Smooth muscle cell (in vitro differentiated cells): ENCODE results near the gene GAL3ST2. TPM values are rescaled to one million over a fixed set of nuclear protein-coding genes. Genes with fewer than 3 reads are reported as not detected.

ENCODE experiments used
- DNase-seq: peaks from one replicate; lab custom pipeline; 2025; ENCODE audit not compliant: unreplicated experiment; lab: John Stamatoyannopoulos, UW
- H2AFZ ChIP-seq: fragments of 200-600 bp; sonication (generic); 2 replicates; pipeline ENCODE4 v1.6.0; 2016; ENCODE audit warnings: antibody characterized with exemption, low read depth, mild to moderate bottlenecking
- H3F3A ChIP-seq: fragments of 200-600 bp; sonication (generic); 2 replicates; pipeline ENCODE4 v1.6.0; 2017; ENCODE audit warnings: antibody characterized with exemption, low read depth
- H3K27ac ChIP-seq: fragments of 200-600 bp; sonication (generic); 2 replicates; pipeline ENCODE4 v1.5.1; 2016; ENCODE audit warnings: low read depth, mild to moderate bottlenecking
- H3K27me3 ChIP-seq: fragments of 200-600 bp; sonication (generic); 2 replicates; pipeline ENCODE4 v1.6.1; 2016; ENCODE audit warnings: low read depth, mild to moderate bottlenecking
- H3K36me3 ChIP-seq: fragments of 200-600 bp; sonication (generic); 2 replicates; pipeline ENCODE4 v1.5.1; 2016; ENCODE audit warnings: low read depth
- H3K4me1 ChIP-seq: fragments of 200-600 bp; sonication (generic); 2 replicates; pipeline ENCODE4 v1.5.1; 2016; ENCODE audit warnings: low read depth
- H3K4me2 ChIP-seq: fragments of 200-600 bp; sonication (generic); 2 replicates; pipeline ENCODE4 v1.6.0; 2016; ENCODE audit warnings: mild to moderate bottlenecking
- H3K4me3 ChIP-seq: fragments of 200-600 bp; sonication (generic); 2 replicates; pipeline ENCODE4 v1.5.1; 2016; ENCODE audit warnings: mild to moderate bottlenecking
- H3K79me2 ChIP-seq: fragments of 200-600 bp; sonication (generic); 2 replicates; pipeline ENCODE4 v1.6.0; 2016; ENCODE audit warnings: low read depth, mild to moderate bottlenecking
- H3K9ac ChIP-seq: fragments of 200-600 bp; sonication (generic); 2 replicates; pipeline ENCODE4 v1.6.0; 2016; ENCODE audit warnings: low read depth
- H3K9me3 ChIP-seq: fragments of 200-600 bp; sonication (generic); replicated peaks from 2 replicates; pipeline ENCODE4 v1.5.1; 2016; ENCODE audit warnings: low read depth
- H4K20me1 ChIP-seq: fragments of 200-600 bp; sonication (generic); 2 replicates; pipeline ENCODE4 v1.6.0; 2016; ENCODE audit warnings: low read depth
- WGBS: methylation state at CpG from one replicate; pipeline ENCODE4 v1.1.7; 2016; ENCODE audit warnings: low lambda C conversion rate; 5-methylcytosine and 5-hydroxymethylcytosine counted together
- polyA plus RNA-seq: library from polyadenylated mRNA; unstranded; fragments of >200 nt; fragmentation: Nextera tagmentation; extraction: Ambion mirVana; gene quantifications from 2 replicates; pipeline ENCODE4 v1.2.1, GENCODE V29; 2016
- total RNA-seq: library from RNA; depleted of rRNA; stranded (reverse); fragments of >200 nt; gene quantifications from 2 replicates; pipeline ENCODE4 v1.2.3, GENCODE V29; 2014
- TF ChIP-seq, protein P1 (sequence below): fragments of 200-600 bp; sonication (generic); IDR thresholded peaks from 2 replicates; pipeline ENCODE4 v1.5.1; 2017; ENCODE audit warnings: borderline replicate concordance, mild to moderate bottlenecking, antibody characterized with exemption; ENCODE audit not compliant: insufficient read depth, poor library complexity, severe bottlenecking

Gene GAL3ST2
- total and polyA plus RNA-seq, 2 experiments from 2014 or later, result 0.34 TPM; not detected in 1

DNA sequence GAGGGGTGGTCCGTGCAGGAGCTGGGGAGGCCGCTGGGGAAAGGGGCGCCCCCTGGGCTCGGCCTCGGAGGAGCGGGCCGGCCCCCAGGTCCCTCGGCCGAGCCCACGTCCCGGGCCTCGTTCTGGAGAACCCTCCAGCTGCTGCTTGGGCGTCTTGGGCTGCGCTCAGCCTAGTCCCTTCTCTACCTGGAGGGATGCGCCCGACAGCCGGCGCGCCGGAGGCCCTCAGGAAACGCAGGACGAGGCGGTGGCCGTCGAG, 42.5 kb upstream of the GAL3ST2 start:
- H3K9ac ChIP-seq, result no peak overlapping the region
- no peak overlapping the region for H2AFZ ChIP-seq
- no peaks in the 10 kb centered on the region for H3K27me3 ChIP-seq
- no peak overlapping the region for H3K27ac ChIP-seq
- no peaks in the 10 kb centered on the region for H3K79me2 ChIP-seq
- H3K4me3 ChIP-seq, result peak overlapping the region; percentile 75
- DNase-seq, result no peak
- no peaks in the 10 kb centered on the region for H3K36me3 ChIP-seq
- no peaks in the 10 kb centered on the region for H3F3A ChIP-seq
- no peaks in the 10 kb centered on the region for H3K9me3 ChIP-seq
- H3K4me2 ChIP-seq, result peak overlapping the region; percentile 87
- H3K4me1 ChIP-seq, result no peaks in the 10 kb centered on the region
- TF ChIP-seq, protein P1, sequence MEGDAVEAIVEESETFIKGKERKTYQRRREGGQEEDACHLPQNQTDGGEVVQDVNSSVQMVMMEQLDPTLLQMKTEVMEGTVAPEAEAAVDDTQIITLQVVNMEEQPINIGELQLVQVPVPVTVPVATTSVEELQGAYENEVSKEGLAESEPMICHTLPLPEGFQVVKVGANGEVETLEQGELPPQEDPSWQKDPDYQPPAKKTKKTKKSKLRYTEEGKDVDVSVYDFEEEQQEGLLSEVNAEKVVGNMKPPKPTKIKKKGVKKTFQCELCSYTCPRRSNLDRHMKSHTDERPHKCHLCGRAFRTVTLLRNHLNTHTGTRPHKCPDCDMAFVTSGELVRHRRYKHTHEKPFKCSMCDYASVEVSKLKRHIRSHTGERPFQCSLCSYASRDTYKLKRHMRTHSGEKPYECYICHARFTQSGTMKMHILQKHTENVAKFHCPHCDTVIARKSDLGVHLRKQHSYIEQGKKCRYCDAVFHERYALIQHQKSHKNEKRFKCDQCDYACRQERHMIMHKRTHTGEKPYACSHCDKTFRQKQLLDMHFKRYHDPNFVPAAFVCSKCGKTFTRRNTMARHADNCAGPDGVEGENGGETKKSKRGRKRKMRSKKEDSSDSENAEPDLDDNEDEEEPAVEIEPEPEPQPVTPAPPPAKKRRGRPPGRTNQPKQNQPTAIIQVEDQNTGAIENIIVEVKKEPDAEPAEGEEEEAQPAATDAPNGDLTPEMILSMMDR, result no peak
- WGBS, result 13% methylated on average over 18 of the region's 25 CpGs
- peaks cover 18% of the 10 kb centered on the region for H4K20me1 ChIP-seq

- H3F3A ChIP-seq, result no peaks in the 10 kb centered on the region
- H3K27ac ChIP-seq, result peak within 1 kb of the TSS; percentile 19
- H3K36me3 ChIP-seq, result no peaks in the 10 kb centered on the region
- H3K4me3 ChIP-seq, result peak within 1 kb of the TSS; percentile 75
- H3K9ac ChIP-seq, result peak within 1 kb of the TSS; percentile 72
- H4K20me1 ChIP-seq, result peaks cover 23% of the 10 kb centered on the region
- no peaks in the 10 kb centered on the region for H3K79me2 ChIP-seq
- H3K9me3 ChIP-seq, result no peaks in the 10 kb centered on the region
- TF ChIP-seq, protein P1, result no peak
- H3K27me3 ChIP-seq, result no peaks in the 10 kb centered on the region
- WGBS, result under 1% methylated on average over 47 of the region's 98 CpGs
- DNase-seq, result peak; percentile 82
- H2AFZ ChIP-seq, result peak within 1 kb of the TSS; percentile 39
- H3K4me1 ChIP-seq, result no peaks in the 10 kb centered on the region
- peak within 1 kb of the TSS; percentile 87 for H3K4me2 ChIP-seq
Observed at GRCh38 chr2:241734467-241735208, 42.0 kb upstream of the GAL3ST2 start, which contains the start of gene D2HGDH. TSS of gene D2HGDH (plus strand) at chr2:241734630. CDS start at chr2:241735225, 595 bp downstream.

DNA sequence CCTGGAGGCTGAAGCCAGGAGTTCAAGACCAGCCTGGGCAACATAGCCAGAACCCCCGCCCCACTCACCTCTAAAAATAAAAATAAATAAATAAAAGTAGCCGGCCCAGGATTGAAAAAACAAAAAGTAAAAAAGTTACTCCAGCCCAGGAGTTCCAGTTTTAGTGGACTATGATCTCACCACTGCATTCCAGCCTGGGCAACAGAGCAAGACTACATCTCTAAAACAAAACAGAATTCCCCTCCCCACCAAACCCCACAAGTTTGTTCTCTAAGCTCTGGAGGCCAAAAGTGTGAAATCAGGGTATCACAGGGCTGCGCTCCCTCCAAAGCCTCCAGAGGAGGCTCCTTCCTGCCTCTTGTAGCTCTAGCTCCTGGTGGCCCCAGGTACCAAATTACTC, 40.5 kb upstream of the GAL3ST2 start:
- 95% methylated on average over 3 of the region's 3 CpGs for WGBS
- Histone ChIP-seq H3K4me1 (no peaks in the 10 kb centered on the region), H3K36me3 (no peaks in the 10 kb centered on the region), H4K20me1 (peaks cover 35% of the 10 kb centered on the region), H2AFZ (no peak overlapping the region), H3K4me2 (peak overlapping the region; percentile 87), H3K27ac (no peak overlapping the region), H3K4me3 (peak overlapping the region; percentile 75), H3K79me2 (no peaks in the 10 kb centered on the region), H3F3A (no peaks in the 10 kb centered on the region), H3K9ac (no peak overlapping the region), H3K9me3 (no peaks in the 10 kb centered on the region), H3K27me3 (no peaks in the 10 kb centered on the region)
- no peak for DNase-seq
- TF ChIP-seq, protein P1, result no peak

DNA sequence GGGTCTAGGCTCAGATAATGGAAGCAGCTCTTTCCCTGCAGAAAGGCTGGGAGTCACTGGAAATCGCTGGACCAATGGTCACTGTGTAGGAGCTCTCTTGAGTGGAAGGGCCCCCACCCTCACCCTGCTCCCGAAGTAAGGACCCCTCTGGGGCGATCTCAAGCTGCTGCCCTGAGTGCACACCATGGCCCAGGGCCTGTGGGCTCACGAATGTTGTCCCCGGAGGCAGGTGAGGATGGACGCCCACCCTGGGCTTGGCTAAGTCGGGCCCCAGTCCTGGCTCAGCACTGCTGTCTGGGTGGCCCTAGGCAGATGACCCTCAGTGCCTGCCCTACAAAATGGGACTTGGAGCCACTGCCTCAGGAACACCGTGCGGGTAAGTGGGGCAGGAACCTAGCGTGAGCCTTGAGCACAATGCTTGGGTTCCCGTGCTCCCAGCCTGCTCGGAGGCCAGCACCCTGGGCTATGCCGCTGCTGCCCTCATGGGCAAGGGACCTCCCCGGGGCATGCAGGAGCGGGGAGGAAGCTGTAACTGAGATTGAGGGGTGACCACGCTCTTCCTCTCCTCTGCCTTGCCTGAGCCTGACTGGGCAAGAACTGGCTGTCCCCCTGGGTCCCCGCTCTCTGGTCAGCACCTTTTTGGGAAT, 38.5 kb upstream of the GAL3ST2 start:
- no peak overlapping the region for H3K9ac ChIP-seq
- DNase-seq, result no peak
- WGBS, result 97% methylated on average over 17 of the region's 17 CpGs
- H3K27me3 ChIP-seq, result no peaks in the 10 kb centered on the region
- no peak overlapping the region for H3K4me2 ChIP-seq
- no peaks in the 10 kb centered on the region for H3K36me3 ChIP-seq
- H3K4me1 ChIP-seq, result no peaks in the 10 kb centered on the region
- H4K20me1 ChIP-seq, result peaks cover 38% of the 10 kb centered on the region
- TF ChIP-seq, protein P1, result no peak
- no peak overlapping the region for H2AFZ ChIP-seq
- H3K27ac ChIP-seq, result no peak overlapping the region
- no peaks in the 10 kb centered on the region for H3K79me2 ChIP-seq
- no peak overlapping the region for H3K4me3 ChIP-seq
- no peaks in the 10 kb centered on the region for H3F3A ChIP-seq
- H3K9me3 ChIP-seq, result no peaks in the 10 kb centered on the region
